ENCODE results near the gene TMEM53.
A peak's percentile ranks its signal among the peaks of the same experiment; 100 is the strongest.

Gene TMEM53

DNA sequence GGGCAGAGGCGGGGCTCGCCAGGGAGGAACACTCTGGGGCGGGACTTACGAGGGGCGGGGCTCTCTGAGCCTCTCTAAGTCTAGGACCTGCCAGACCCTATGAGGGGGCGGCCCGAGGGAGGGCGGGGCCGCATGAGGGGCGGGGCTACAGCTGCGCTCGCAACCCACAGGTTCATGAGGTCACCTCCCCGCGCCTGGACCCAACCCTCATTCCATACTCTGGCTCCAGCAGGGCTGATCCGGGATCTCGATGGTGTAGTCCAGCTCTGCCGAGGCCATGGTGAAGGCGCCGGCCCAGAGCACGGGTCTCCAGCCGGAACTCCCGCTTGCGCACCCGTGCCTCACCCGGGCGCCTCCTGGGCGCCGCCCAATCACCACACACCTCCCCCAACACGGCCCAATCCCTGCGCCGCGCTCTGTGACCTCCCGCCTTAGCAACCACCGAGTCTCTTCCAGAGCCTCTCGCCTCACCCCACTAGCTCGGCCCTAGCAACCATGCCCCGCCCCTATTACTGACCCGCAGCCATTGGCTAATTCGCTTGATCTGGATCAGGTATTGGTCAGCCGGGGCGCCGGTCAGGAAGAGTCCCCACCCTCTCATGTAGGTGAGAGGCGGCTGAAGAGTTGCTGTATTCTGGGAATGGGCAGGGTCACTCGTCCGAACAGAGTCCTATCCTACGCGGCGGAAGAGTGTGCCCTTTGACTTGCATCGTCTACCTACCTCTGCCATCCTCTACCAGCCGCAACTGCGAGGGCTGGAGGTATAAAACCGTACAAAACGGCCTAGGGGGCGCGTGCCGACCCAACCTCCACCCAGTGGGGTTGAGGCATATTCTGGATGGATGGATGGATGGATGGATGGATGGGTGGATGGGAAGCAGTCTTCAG lies at the start of gene TMEM53, which contains the start of gene ARMH1 (continued):
- TF ChIP-seq, protein P1, sequence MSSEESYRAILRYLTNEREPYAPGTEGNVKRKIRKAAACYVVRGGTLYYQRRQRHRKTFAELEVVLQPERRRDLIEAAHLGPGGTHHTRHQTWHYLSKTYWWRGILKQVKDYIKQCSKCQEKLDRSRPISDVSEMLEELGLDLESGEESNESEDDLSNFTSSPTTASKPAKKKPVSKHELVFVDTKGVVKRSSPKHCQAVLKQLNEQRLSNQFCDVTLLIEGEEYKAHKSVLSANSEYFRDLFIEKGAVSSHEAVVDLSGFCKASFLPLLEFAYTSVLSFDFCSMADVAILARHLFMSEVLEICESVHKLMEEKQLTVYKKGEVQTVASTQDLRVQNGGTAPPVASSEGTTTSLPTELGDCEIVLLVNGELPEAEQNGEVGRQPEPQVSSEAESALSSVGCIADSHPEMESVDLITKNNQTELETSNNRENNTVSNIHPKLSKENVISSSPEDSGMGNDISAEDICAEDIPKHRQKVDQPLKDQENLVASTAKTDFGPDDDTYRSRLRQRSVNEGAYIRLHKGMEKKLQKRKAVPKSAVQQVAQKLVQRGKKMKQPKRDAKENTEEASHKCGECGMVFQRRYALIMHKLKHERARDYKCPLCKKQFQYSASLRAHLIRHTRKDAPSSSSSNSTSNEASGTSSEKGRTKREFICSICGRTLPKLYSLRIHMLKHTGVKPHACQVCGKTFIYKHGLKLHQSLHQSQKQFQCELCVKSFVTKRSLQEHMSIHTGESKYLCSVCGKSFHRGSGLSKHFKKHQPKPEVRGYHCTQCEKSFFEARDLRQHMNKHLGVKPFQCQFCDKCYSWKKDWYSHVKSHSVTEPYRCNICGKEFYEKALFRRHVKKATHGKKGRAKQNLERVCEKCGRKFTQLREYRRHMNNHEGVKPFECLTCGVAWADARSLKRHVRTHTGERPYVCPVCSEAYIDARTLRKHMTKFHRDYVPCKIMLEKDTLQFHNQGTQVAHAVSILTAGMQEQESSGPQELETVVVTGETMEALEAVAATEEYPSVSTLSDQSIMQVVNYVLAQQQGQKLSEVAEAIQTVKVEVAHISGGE (tag by site-specific recombination; conservative IDR thresholded peaks at IDR 0.05; ENCODE audit: low read depth), result peak; percentile 80
- TF ChIP-seq KLF1 (tag by site-specific recombination; IDR thresholded peaks at IDR 0.05) (peak; percentile 85), SCRT1 (tag by site-specific recombination; IDR thresholded peaks at IDR 0.05; ENCODE audit: borderline replicate concordance) (peak; percentile 27; the same call in 1 of the 2 replicates), ZNF114 (tag by site-specific recombination; IDR thresholded peaks at IDR 0.05) (no peak), ZNF670 (tag by site-specific recombination; IDR thresholded peaks at IDR 0.05; ENCODE audit: low read depth) (no peak), SALL2 (tag by site-specific recombination; IDR thresholded peaks at IDR 0.05; ENCODE audit: borderline replicate concordance) (no peak), SCRT2 (tag by site-specific recombination; IDR thresholded peaks at IDR 0.05) (peak; percentile 89), SP3 (tag by site-specific recombination; IDR thresholded peaks at IDR 0.05) (peak; percentile 97), RBAK (tag by site-specific recombination; IDR thresholded peaks at IDR 0.05) (no peak), ZBTB1 (tag by site-specific recombination; IDR thresholded peaks at IDR 0.05) (no peak), ZNF585B (tag by site-specific recombination; IDR thresholded peaks at IDR 0.05) (no peak), ZNF658 (tag by site-specific recombination; IDR thresholded peaks at IDR 0.05) (no peak), ZNF341 (tag by site-specific recombination; IDR thresholded peaks at IDR 0.05; ENCODE audit: low read depth) (peak; percentile 34; the same call in 1 of the 2 replicates), MEIS1 (CRISPR knock-in tag; IDR thresholded peaks at IDR 0.05; ENCODE audit: borderline replicate concordance) (no peak), ZNF510 (tag by site-specific recombination; IDR thresholded peaks at IDR 0.05; ENCODE audit: insufficient replicate concordance) (no peak), ZNF16 (tag by site-specific recombination; IDR thresholded peaks at IDR 0.05; ENCODE audit: low read depth) (no peak)
- TF ChIP-seq, protein P2, sequence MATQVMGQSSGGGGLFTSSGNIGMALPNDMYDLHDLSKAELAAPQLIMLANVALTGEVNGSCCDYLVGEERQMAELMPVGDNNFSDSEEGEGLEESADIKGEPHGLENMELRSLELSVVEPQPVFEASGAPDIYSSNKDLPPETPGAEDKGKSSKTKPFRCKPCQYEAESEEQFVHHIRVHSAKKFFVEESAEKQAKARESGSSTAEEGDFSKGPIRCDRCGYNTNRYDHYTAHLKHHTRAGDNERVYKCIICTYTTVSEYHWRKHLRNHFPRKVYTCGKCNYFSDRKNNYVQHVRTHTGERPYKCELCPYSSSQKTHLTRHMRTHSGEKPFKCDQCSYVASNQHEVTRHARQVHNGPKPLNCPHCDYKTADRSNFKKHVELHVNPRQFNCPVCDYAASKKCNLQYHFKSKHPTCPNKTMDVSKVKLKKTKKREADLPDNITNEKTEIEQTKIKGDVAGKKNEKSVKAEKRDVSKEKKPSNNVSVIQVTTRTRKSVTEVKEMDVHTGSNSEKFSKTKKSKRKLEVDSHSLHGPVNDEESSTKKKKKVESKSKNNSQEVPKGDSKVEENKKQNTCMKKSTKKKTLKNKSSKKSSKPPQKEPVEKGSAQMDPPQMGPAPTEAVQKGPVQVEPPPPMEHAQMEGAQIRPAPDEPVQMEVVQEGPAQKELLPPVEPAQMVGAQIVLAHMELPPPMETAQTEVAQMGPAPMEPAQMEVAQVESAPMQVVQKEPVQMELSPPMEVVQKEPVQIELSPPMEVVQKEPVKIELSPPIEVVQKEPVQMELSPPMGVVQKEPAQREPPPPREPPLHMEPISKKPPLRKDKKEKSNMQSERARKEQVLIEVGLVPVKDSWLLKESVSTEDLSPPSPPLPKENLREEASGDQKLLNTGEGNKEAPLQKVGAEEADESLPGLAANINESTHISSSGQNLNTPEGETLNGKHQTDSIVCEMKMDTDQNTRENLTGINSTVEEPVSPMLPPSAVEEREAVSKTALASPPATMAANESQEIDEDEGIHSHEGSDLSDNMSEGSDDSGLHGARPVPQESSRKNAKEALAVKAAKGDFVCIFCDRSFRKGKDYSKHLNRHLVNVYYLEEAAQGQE (tag by site-specific recombination; IDR thresholded peaks at IDR 0.05), result no peak
- TF ChIP-seq, protein P3, sequence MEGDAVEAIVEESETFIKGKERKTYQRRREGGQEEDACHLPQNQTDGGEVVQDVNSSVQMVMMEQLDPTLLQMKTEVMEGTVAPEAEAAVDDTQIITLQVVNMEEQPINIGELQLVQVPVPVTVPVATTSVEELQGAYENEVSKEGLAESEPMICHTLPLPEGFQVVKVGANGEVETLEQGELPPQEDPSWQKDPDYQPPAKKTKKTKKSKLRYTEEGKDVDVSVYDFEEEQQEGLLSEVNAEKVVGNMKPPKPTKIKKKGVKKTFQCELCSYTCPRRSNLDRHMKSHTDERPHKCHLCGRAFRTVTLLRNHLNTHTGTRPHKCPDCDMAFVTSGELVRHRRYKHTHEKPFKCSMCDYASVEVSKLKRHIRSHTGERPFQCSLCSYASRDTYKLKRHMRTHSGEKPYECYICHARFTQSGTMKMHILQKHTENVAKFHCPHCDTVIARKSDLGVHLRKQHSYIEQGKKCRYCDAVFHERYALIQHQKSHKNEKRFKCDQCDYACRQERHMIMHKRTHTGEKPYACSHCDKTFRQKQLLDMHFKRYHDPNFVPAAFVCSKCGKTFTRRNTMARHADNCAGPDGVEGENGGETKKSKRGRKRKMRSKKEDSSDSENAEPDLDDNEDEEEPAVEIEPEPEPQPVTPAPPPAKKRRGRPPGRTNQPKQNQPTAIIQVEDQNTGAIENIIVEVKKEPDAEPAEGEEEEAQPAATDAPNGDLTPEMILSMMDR (tag by site-specific recombination; IDR thresholded peaks at IDR 0.05), result no peak; the same call in 1 of the 2 replicates
- TF ChIP-seq, protein P4, sequence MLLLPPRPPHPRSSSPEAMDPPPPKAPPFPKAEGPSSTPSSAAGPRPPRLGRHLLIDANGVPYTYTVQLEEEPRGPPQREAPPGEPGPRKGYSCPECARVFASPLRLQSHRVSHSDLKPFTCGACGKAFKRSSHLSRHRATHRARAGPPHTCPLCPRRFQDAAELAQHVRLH (tag by site-specific recombination; IDR thresholded peaks at IDR 0.05), result no peak

Measured in HEK293 (cell line).